Stomach smooth muscle (tissue), 2 donors: ENCODE results near the gene BRMS1L.
A peak's percentile ranks its signal among the peaks of the same experiment; 100 is the strongest.
"Not testable (repeated sequence)": the region's sequence is repeated elsewhere in the genome, so short reads cannot be mapped to it uniquely, and the experiment has no call there.

ENCODE experiments used
- H3K27ac ChIP-seq: one replicate; pipeline ENCODE4 v1.7.0; 2013; ENCODE audit warnings: mild to moderate bottlenecking, low read length, inconsistent platforms
- H3K27me3 ChIP-seq, 2 donors: one replicate each; pipeline ENCODE4 v1.7.0; 2013; ENCODE audit warnings: low read length in 2 of 2; ENCODE audit not compliant: insufficient read depth in 2 of 2, control insufficient read depth in 1 of 2
- H3K36me3 ChIP-seq, 2 donors: one replicate each; pipeline ENCODE4 v1.7.0; 2013; ENCODE audit warnings: low read length in 2 of 2; ENCODE audit not compliant: control insufficient read depth in 2 of 2, insufficient read depth in 2 of 2
- H3K4me1 ChIP-seq: one replicate; pipeline ENCODE4 v1.7.0; 2013; ENCODE audit warnings: low read length; ENCODE audit not compliant: control insufficient read depth, insufficient read depth
- H3K4me3 ChIP-seq, 2 donors: one replicate each; pipeline ENCODE4 v1.7.0; 2013; ENCODE audit warnings: low read length in 2 of 2
- H3K9ac ChIP-seq, 2 donors: one replicate each; pipeline ENCODE4 v1.7.0; 2013; ENCODE audit warnings: low read length in 2 of 2, mild to moderate bottlenecking in 1 of 2
- H3K9me3 ChIP-seq, 2 donors: one replicate each; pipeline ENCODE4 v1.7.0; 2013; ENCODE audit warnings: low read length in 2 of 2; ENCODE audit not compliant: control insufficient read depth in 2 of 2
- donor health status: healthy.
- donor health status: Pancreatic carcinoma.

Gene BRMS1L, protein sequence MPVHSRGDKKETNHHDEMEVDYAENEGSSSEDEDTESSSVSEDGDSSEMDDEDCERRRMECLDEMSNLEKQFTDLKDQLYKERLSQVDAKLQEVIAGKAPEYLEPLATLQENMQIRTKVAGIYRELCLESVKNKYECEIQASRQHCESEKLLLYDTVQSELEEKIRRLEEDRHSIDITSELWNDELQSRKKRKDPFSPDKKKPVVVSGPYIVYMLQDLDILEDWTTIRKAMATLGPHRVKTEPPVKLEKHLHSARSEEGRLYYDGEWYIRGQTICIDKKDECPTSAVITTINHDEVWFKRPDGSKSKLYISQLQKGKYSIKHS

DNA sequence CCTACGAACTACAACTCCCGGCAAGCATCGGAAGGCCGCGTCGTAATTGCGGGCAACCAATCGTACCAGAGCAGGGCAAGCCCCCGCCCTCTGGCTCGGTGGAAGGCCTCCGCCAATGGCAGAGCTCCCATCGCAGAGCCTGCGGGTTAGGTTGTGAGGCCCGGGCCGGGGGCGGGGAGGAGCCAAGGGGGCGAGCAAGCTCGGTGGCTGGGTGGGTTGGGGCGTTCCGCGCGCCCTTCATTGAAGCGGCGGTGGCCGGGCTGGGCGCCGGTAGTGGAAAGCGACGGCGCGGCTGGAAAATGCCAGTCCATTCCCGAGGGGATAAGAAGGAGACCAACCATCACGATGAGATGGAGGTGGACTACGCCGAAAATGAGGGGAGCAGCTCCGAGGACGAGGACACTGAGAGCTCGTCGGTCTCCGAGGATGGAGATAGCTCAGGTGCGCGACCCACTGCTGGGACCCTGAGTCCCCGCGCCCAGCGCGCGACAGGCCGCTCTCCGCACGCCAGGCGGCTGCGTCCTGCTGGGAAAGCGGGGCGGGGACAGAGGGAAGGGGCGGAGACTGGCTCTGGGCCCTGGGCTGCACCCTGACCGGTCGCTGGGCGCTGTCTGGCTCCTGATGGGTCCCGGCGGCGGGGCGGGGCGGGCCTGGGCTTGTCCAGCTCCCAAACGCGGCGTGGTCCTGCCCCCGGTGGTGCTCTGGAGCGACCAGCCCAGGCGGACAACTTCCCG, at the start of gene BRMS1L:
Gene BRMS1L (plus strand): TSS at position 121 of the 734 bp plus-strand sequence. CDS start 179 bp downstream, at position 300.
- Histone ChIP-seq H3K9me3 (no peaks in the 10 kb centered on the region), H3K4me1 (peaks cover 9% of the 10 kb centered on the region), H3K27ac (peak within 1 kb of the TSS; percentile 94), H3K27me3 (no peaks in the 10 kb centered on the region), H3K4me3 (peak within 1 kb of the TSS; percentile 94 to 96), H3K9ac (peak within 1 kb of the TSS; percentile 98), H3K36me3 (no peaks in the 10 kb centered on the region)

DNA sequence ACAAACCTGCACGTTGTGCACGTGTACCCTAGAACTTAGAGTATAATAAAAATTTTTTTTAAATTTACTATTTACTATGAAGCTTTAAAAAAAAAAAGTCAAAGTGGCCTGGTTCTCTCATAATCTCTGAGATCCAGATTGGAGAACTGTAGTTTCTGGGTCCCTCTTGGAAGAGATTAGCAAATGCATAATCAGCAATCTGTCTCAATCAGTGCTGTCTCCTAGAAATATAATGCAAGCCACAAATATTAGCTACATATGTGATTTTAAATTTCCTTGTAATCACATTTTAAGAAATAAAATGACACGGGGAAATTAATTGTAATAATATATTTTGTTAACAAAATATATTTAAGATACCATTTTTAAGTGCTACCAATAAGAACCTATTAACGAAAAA, 49.3 kb upstream of the BRMS1L start:
- Histone ChIP-seq H3K27me3 (no peaks in the 10 kb centered on the region), H3K4me3 (no peak overlapping the region), H3K36me3 (no peaks in the 10 kb centered on the region), H3K9ac (no peak overlapping the region), H3K9me3 (peaks cover 0 to 8% of the 10 kb centered on the region in 2 donors), H3K27ac (no peak overlapping the region), H3K4me1 (no peaks in the 10 kb centered on the region)

DNA sequence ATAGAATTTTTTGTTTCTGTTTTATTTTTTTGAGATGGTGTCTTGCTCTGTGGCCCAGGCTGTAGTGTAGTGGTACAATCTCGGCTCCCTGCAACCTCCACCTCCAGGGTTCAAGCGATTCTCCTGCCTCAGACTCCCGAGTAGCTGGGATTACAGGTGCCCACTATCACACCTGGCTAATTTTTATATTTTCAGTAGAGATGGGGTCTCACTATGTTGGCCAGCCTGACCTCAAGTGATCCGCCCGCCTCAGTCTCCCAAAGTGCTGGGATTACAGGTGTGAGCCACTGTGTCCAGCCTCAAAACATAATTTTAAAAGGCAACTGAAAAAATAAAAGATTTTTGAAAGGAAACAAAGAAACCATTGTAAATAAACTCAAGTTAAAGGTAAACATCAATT, 48.6 kb upstream of the BRMS1L start:
- not testable (repeated sequence) for H3K27me3 ChIP-seq, H3K4me1 ChIP-seq, H3K9ac ChIP-seq, H3K9me3 ChIP-seq, H3K36me3 ChIP-seq, H3K27ac ChIP-seq, H3K4me3 ChIP-seq

DNA sequence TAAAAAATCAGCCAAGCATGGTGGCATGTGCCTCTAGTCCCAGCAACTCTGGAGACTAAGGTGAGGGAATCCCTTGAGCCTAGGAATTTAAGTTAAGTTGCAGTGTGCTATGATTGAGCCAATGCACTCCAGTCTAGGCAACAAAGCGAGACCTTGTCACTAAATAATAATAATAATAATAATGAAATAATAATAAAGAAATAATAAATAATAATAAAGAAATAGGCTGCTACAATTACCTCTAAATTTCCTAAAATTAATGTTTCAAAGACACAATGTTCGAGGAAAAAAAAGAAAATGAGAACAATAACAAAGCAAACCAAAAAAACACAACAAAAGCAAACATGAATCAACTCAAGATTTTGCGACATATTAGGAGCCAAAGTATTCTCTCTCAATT, 46.8 kb upstream of the BRMS1L start:
- Histone ChIP-seq H3K27me3 (no peaks in the 10 kb centered on the region), H3K9me3 (peaks cover 0 to 8% of the 10 kb centered on the region in 2 donors), H3K9ac (no peak overlapping the region), H3K4me3 (no peak overlapping the region), H3K4me1 (no peaks in the 10 kb centered on the region), H3K36me3 (no peaks in the 10 kb centered on the region), H3K27ac (no peak overlapping the region)

DNA sequence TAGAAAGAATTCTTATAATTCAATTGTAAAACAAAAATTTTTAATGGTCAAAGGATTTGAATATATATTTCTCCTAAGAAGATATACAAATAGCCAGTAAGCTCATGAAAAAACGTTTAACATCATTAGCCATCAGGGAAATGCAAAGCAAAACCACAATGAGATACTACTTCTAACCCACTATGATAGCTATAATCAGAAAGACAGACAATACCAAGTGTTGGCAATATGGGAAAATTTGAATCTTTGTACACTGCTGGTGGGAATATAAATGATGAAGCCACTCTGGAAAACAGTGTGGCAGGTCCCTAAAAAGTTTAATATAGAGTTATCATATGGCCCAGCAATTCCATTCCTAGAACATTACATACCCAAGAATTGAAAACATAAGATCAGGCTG, 42.4 kb upstream of the BRMS1L start:
- no peak overlapping the region for H3K4me3 ChIP-seq
- H3K4me1 ChIP-seq: no peaks in the 10 kb centered on the region
- H3K36me3 ChIP-seq: no peaks in the 10 kb centered on the region
- peaks cover 0 to 8% of the 10 kb centered on the region in 2 donors for H3K9me3 ChIP-seq
- no peak overlapping the region for H3K27ac ChIP-seq
- H3K9ac ChIP-seq: no peak overlapping the region
- H3K27me3 ChIP-seq: no peaks in the 10 kb centered on the region

DNA sequence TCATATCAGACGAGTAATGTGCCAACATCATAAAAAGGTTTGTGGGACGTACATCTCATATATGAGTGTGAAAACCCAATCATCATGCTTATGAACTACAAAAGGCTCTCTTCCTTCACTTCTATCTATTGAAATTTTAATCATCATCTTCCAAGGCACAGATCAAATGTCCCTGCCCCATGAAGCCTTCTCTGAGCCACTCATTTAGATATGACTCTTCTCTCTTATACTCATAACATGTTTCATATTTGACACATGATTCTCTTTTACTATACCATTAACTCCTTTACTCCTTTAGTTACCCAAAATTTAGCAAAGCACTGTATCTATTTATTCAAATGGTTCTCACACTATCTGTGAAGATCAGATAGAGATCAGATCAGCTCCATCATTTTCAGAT, 39.3 kb upstream of the BRMS1L start:
- no peaks in the 10 kb centered on the region for H3K4me1 ChIP-seq
- H3K27ac ChIP-seq: no peak overlapping the region
- H3K9ac ChIP-seq: no peak overlapping the region
- H3K36me3 ChIP-seq: no peaks in the 10 kb centered on the region
- no peaks in the 10 kb centered on the region for H3K9me3 ChIP-seq
- no peaks in the 10 kb centered on the region for H3K27me3 ChIP-seq
- H3K4me3 ChIP-seq: no peak overlapping the region

DNA sequence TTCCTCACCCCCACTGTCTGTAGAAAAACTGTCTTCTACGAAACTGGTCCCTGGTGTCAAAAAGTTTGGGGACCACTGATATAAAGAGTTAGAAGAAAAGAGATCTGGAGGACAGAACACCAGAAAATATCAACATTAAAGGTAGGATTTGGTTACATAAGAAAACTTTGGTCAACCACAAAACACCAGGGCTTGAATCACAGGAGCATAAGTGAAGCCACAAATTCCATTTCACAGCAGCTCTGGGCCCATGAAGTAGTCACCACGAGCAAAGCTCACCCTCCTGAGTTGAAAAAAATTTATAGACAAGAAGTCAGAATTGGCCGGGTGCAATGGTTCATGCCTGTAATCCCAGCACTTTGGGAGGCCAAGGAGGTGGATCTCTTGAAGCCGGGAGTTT, 36.5 kb upstream of the BRMS1L start:
- H3K9me3 ChIP-seq: no peaks in the 10 kb centered on the region
- no peaks in the 10 kb centered on the region for H3K36me3 ChIP-seq
- no peak overlapping the region for H3K4me3 ChIP-seq
- H3K9ac ChIP-seq: no peak overlapping the region
- H3K27ac ChIP-seq: no peak overlapping the region
- H3K27me3 ChIP-seq: no peaks in the 10 kb centered on the region
- H3K4me1 ChIP-seq: no peaks in the 10 kb centered on the region

DNA sequence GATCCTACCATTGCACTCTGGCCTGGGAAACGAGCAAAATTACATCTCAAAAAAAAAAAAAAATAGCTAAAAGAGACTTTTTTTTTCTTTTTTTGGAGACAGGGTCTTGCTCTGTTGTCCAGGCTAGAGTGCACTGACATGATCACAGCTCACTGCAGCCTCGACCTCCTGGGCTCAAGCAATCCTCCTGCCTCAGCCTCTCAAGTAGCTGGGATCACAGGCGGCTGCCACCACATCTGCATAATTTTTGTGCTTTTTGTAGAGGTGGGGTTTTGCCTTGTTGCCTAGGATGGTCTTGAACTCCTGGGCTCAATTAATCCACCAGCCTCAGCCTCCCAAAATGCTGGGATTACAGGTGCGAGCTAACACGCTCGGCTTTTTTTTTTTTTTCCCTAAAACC, 28.3 kb upstream of the BRMS1L start:
- Histone ChIP-seq H3K9ac (no peak overlapping the region), H3K27ac (no peak overlapping the region), H3K9me3 (no peaks in the 10 kb centered on the region), H3K36me3 (peaks cover 0 to 2% of the 10 kb centered on the region in 2 donors), H3K4me3 (no peak overlapping the region), H3K27me3 (no peaks in the 10 kb centered on the region), H3K4me1 (no peaks in the 10 kb centered on the region)

DNA sequence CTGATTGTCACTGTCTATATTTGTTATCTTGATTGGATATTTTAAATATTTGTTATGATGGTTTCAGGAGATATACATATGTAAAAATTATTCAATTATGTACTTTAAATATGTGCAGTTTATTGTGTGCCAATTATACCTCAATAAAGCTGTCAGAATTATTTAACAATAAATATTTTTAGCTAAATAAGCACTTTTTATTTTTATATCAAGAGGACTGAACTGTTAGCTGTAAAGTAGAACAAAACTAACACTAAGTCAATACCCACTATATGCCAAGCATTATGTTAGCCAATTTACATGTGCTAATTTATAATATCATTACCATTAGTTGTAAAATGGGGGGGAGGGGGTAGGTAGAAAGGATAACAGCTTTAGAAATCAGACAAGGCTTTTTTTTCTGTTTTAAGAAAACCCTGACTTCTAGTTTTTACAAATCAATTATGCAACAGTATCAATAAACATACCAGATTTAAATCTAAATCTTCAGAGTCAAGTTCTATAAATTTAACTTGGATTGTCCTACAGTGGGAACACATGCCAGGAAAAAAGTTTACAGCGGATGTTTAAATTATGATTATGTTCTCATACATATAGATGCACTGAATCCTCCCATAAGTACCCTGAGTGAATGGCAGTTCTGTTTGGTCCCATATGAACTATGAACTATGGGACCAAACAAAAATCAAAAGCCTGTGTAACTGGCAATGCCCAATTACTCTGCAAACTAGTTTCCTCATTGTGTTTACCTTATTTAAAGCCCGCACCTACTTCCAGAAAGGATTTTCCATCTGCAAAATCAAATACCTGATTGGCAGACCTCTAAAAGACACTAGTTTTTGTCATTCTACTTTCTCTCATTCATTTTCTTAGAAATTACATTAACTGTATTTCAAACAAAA, 19.9 kb upstream of the BRMS1L start:
- Histone ChIP-seq H3K4me1 (peaks cover 7% of the 10 kb centered on the region), H3K4me3 (no peak overlapping the region), H3K27me3 (no peaks in the 10 kb centered on the region), H3K36me3 (no peaks in the 10 kb centered on the region), H3K9ac (no peak overlapping the region), H3K9me3 (no peaks in the 10 kb centered on the region), H3K27ac (no peak overlapping the region)

DNA sequence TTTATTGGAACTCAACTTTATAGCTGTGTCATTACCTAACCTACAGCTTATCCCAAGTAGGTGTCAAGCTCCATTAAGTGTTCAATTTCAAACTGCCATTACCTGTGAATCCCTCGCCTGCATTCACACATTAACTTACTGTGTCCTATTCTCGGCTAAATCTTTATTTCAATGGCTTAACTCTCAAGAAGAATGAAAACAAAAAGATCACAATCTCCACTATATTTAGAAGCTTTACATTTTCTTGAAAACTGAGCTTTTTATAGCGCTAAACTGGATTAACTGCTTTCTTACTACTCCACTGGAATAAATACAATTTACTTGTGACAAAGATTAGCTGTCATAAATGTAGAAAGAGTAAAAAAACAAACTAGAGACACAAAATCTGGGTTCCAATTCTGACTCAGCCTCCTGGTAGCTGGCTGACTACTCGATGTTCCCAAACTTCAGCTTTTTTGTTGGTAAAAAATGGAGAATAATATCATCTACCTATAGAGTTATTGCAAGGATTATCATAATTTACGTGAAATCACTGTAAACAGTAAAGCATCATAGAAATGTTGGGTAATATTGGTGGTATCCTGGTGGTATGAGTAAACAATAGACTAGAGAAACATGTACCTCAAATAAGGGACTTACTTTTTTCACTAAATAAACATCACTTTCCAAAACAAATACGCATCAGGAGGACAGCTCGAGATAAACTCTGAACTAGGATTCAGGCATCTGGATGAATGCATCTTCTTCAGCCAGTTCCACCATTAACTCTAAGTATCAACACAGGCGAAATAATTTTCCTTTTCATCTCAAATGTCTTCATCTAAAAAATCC, 18.8 kb upstream of the BRMS1L start:
- Histone ChIP-seq H3K4me1 (peaks cover 7% of the 10 kb centered on the region), H3K9ac (no peak overlapping the region), H3K27ac (no peak overlapping the region), H3K27me3 (no peaks in the 10 kb centered on the region), H3K36me3 (no peaks in the 10 kb centered on the region), H3K9me3 (no peaks in the 10 kb centered on the region), H3K4me3 (peak overlapping the region; percentile 47 to 86)
